MCF 10A (cell line): ENCODE measurements around the gene ATP5F1D. TPM values are rescaled to one million over a fixed set of nuclear protein-coding genes. Genes with fewer than 3 reads are reported as not detected.
A peak's percentile ranks its signal among the peaks of the same experiment; 100 is the strongest.

Experiments
- BruUV-seq: library from RNA; stranded (reverse); fragments of 400-500 nt; replicated peaks from 2 replicates; lab custom pipeline; 2021; lab: Mats Ljungman, UMichigan
- CTCF ChIA-PET: fragments of 300-600 bp; sonication (Branson Sonifier 250); formaldehyde crosslinking; extraction: SDS; loops from one replicate; lab custom pipeline; 2021; ENCODE audit warnings: antibody characterized with exemption, inconsistent platforms; lab: Yijun Ruan, JAX
- POLR2A ChIA-PET: fragments of 300-600, 350-650 bp; sonication (Branson Sonifier 250); formaldehyde crosslinking; extraction: SDS; loops from one replicate; lab custom pipeline; 2020; ENCODE audit warnings: antibody characterized with exemption, inconsistent platforms; lab: Yijun Ruan, JAX
- DNase-seq: peaks from one replicate; pipeline ENCODE4 v3.0.0-alpha.2; 2018; ENCODE audit not compliant: unreplicated experiment
- H3K27ac Mint-ChIP-seq: one replicate; pipeline ENCODE4 v1.8.0; 2022; ENCODE audit warnings: mild to moderate bottlenecking, low read depth, mixed read lengths; ENCODE audit not compliant: unreplicated experiment
- H3K27me3 Mint-ChIP-seq: one replicate; pipeline ENCODE4 v1.8.0; 2022; ENCODE audit warnings: mixed read lengths; ENCODE audit not compliant: insufficient read depth, unreplicated experiment
- H3K36me3 Mint-ChIP-seq: one replicate; pipeline ENCODE4 v1.8.0; 2022; ENCODE audit warnings: mild to moderate bottlenecking, moderate library complexity, mixed read lengths; ENCODE audit not compliant: insufficient read depth, unreplicated experiment
- H3K4me1 Mint-ChIP-seq: one replicate; pipeline ENCODE4 v1.8.0; 2022; ENCODE audit warnings: mixed read lengths; ENCODE audit not compliant: insufficient read depth, unreplicated experiment
- H3K4me3 Mint-ChIP-seq: one replicate; pipeline ENCODE4 v1.8.0; 2022; ENCODE audit warnings: mild to moderate bottlenecking, moderate library complexity, mixed read lengths; ENCODE audit not compliant: unreplicated experiment
- H3K9me3 Mint-ChIP-seq: one replicate; pipeline ENCODE4 v1.8.0; 2022; ENCODE audit warnings: mixed read lengths; ENCODE audit not compliant: unreplicated experiment
- intact Hi-C: fragments of 100-400 bp; cut with micrococcal nuclease; formaldehyde crosslinking; loops from 2 replicates; pipeline ENCODE4 v1.14.1; 2022
- total RNA-seq: library from RNA; stranded (reverse); gene quantifications from 2 replicates; pipeline ENCODE4 v1.2.3, GENCODE V29; 2022
- TF ChIP-seq, protein P1 (sequence below): fragments of 200-600 bp; IDR thresholded peaks from one replicate; pipeline ENCODE4 v1.8.0; 2022; ENCODE audit warnings: antibody characterized with exemption, mild to moderate bottlenecking; ENCODE audit not compliant: unreplicated experiment

The ATP5F1D gene
- total RNA-seq, 1 experiment from 2014 or later: 258 TPM

DNA sequence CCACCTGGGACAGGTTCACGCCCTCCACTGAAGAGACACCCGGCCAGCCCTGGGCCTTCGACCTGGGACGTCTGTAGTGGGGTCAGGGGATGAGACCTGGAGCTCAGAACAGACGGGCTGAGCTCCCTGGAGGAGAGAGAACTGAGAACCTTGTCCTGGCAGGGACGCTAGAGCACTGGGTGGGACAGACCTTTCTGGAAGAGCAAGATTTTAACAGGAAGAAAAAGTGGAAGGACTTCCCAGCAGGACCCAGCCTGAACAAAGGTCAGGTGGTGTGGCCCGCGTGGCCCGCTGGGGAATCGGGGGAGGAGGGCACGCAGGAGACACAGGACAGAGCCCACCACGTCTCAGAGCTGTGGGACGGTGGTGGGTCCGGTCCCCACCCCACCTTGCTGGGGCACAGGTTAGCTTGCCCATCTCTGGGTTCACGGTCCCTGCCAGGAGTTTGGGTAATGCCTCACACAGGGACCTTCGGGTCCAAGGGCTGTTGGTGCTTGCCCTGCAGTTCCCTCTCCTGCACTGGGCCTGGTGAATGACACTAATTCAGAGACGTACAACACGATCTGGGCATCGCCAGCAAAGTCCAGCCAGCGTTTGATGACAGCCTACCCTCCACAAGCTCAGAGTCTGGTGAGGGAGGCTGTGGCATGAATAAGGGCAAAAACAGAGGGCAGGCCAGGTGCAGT lies 42.9 kb downstream of the ATP5F1D start:
- no peaks in the 10 kb centered on the region for H3K9me3 Mint-ChIP-seq
- no peak overlapping the region for H3K27ac Mint-ChIP-seq
- intact Hi-C loops: loop anchor here (5.0 kb wide), 1 partner anchor 78 kb away; no protein-coding TSS in a partner anchor
- H3K27me3 Mint-ChIP-seq: peaks cover 27% of the 10 kb centered on the region
- BruUV-seq: no TSS peak
- H3K36me3 Mint-ChIP-seq: peaks cover 9% of the 10 kb centered on the region
- peak overlapping the region; percentile 40 for H3K4me3 Mint-ChIP-seq
- no peak for DNase-seq
- POLR2A ChIA-PET: interaction anchor here (0.7 kb wide), 1 partner anchor 561 kb away, joined by 3 read pairs; no protein-coding TSS in a partner anchor
- H3K4me1 Mint-ChIP-seq: peaks cover 6% of the 10 kb centered on the region
- TF ChIP-seq, protein P1, sequence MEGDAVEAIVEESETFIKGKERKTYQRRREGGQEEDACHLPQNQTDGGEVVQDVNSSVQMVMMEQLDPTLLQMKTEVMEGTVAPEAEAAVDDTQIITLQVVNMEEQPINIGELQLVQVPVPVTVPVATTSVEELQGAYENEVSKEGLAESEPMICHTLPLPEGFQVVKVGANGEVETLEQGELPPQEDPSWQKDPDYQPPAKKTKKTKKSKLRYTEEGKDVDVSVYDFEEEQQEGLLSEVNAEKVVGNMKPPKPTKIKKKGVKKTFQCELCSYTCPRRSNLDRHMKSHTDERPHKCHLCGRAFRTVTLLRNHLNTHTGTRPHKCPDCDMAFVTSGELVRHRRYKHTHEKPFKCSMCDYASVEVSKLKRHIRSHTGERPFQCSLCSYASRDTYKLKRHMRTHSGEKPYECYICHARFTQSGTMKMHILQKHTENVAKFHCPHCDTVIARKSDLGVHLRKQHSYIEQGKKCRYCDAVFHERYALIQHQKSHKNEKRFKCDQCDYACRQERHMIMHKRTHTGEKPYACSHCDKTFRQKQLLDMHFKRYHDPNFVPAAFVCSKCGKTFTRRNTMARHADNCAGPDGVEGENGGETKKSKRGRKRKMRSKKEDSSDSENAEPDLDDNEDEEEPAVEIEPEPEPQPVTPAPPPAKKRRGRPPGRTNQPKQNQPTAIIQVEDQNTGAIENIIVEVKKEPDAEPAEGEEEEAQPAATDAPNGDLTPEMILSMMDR: no peak
- CTCF ChIA-PET: interaction anchor here (0.8 kb wide), 1 partner anchor 32 kb away, joined by 4 read pairs; no protein-coding TSS in a partner anchor

DNA sequence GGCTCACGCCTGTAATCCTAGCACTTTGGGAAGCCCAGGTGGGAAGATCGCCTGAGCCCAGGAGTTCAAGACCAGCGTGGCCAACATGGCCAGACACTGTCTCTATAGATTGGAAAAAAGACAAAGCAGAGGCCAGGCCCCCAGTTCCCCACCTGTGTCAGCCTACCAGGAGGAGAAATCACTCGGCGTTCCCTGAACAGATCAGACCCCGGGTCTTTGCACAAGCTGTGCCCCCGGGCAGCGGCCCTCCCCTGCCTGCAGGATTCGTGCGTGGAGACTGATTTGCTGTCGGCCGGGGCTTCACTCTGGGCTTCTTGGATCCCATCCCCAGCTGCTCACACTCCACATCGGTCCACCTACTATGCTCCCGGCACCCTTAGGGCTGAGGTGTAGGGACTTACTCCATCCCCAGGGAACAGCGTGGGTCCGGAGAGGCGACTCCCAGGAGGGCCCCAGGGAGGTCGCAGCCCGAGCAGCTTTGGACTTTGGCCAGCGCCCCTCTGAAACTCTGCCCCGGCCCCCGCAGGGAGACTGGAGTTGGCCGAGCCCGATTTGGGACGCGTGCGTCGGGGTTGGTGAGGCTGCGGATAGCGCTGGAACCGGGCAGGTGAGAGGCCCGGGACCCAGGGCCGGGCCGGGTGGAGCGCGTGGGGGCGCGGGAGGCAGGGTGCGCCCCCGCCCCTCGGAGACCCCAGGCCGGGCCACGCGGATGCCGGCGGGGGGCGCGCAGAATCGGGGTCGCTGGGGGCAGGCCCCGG lies 43.6 kb downstream of the ATP5F1D start:
- CTCF ChIA-PET: interaction anchor here (0.8 kb wide), 1 partner anchor 31 kb away, joined by 4 read pairs; no protein-coding TSS in a partner anchor
- TF ChIP-seq, protein P1: no peak
- DNase-seq: no peak
- intact Hi-C loops: loop anchor here (5.0 kb wide), 1 partner anchor 77 kb away; no protein-coding TSS in a partner anchor
- peak overlapping the region; percentile 40 for H3K4me3 Mint-ChIP-seq
- no peaks in the 10 kb centered on the region for H3K9me3 Mint-ChIP-seq
- POLR2A ChIA-PET: interaction anchor here (0.7 kb wide), 1 partner anchor 560 kb away, joined by 3 read pairs; no protein-coding TSS in a partner anchor
- no TSS peak for BruUV-seq
- H3K4me1 Mint-ChIP-seq: peaks cover 2% of the 10 kb centered on the region
- H3K27me3 Mint-ChIP-seq: peaks cover 27% of the 10 kb centered on the region
- peaks cover 2% of the 10 kb centered on the region for H3K36me3 Mint-ChIP-seq
- no peak overlapping the region for H3K27ac Mint-ChIP-seq

DNA sequence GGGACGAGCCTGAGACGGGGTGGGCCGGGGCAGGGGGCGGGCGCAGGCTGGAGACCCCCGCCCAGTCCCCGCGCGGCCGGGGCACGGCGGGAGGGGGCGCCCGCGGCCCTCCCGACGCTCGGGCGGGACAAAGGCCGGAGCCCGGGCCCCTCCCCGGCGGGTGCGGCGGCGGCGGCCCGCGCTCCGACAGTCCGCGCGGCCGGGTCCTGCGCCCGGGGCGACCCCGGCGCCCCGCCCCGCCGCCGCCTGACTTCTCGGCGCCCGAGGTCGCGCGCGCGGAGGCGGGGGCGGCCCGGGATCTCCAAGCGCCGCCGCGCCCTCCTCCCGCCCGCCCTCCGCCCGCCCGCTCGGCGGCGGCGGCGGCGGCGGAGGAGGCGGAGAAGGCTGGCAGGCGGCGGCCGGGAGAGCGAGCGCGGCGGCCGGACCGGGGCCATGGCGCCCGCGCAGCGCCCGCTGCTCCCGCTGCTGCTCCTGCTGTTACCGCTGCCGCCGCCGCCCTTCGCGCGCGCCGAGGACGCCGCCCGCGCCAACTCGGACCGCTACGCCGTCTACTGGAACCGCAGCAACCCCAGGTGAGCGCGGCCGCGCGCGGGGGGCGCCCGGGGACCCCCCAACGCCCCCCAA lies 44.3 kb downstream of the ATP5F1D start, which contains the start of gene EFNA2:
TSS of gene EFNA2 (plus strand) at position 137 of the 624 bp plus-strand sequence. CDS start at position 433, 296 bp downstream.
- ChIA-PET POLR2A (interaction anchor here (0.7 kb wide), 1 partner anchor 954 kb away, joined by 3 read pairs; no protein-coding TSS in a partner anchor), CTCF (interaction anchor here (0.9 kb wide), 1 partner anchor 228 kb away, joined by 3 read pairs; no protein-coding TSS in a partner anchor)
- H3K4me3 Mint-ChIP-seq: peak within 1 kb of the TSS; percentile 63

More for the DNA sequence above, 44.3 kb downstream of the ATP5F1D start, which contains the start of gene EFNA2:
- Mint-ChIP-seq H3K27ac (no peak within 1 kb of the TSS), H3K36me3 (no peaks in the 10 kb centered on the region), H3K27me3 (peaks cover 27% of the 10 kb centered on the region), H3K4me1 (no peaks in the 10 kb centered on the region), H3K9me3 (no peaks in the 10 kb centered on the region)
- intact Hi-C loops: no loop called here
- no TSS peak for BruUV-seq
- DNase-seq: no peak
- TF ChIP-seq, protein P1: no peak
